ENCODE results near the gene MYRIP. TPM values are rescaled to one million over a fixed set of nuclear protein-coding genes. Genes with fewer than 3 reads are reported as not detected.

The MYRIP gene
- total RNA-seq, 1 experiment from 2014 or later, result 0.59 TPM

DNA sequence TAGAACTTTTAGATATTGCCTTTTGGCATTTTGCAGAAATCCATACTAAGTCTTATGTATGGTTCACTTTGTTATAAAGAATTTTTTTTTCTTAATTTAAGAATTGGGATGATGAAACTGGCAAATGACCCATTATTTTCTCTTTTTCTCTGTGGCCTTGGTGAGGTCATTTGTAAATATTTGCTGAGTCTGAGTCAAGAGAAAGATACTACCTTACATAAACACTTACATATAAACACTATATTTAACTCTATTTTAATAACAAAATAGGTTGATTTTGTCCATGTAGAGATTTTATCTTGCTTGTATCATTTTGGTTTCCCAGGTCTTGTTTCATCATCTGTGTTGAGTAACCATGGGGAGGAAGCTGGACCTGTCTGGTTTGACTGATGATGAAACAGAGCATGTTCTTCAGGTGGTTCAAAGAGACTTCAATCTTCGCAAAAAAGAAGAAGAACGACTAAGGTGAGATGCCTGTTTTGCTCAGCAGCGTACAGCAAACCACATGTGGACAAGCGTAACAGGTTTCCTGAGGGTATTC is 91.1 kb downstream of the MYRIP start:
- POLR2A ChIA-PET, result no interaction called here
- no peak overlapping the region for H3K4me3 ChIP-seq (ENCODE audit: low read depth, low read length)
- H3K9me3 ChIP-seq, result no peaks in the 10 kb centered on the region
- no peaks in the 10 kb centered on the region for H3K36me3 ChIP-seq (ENCODE audit: control insufficient read depth, insufficient read depth, low read length)
- Mint-ChIP-seq H3K36me3 (ENCODE audit: insufficient read depth, unreplicated experiment) (no peaks in the 10 kb centered on the region), H3K27ac (ENCODE audit: unreplicated experiment) (no peak overlapping the region), H3K4me1 (ENCODE audit: low read depth, unreplicated experiment) (no peaks in the 10 kb centered on the region), H3K4me3 (ENCODE audit: unreplicated experiment) (no peak overlapping the region), H3K9me3 (ENCODE audit: unreplicated experiment) (no peaks in the 10 kb centered on the region), H3K27me3 (ENCODE audit: insufficient read depth, unreplicated experiment) (no peaks in the 10 kb centered on the region)
- H3K27me3 ChIP-seq (replicated peaks; ENCODE audit: control insufficient read depth, insufficient read depth, low read length), result no peaks in the 10 kb centered on the region
- no peak for DNase-seq
- CTCF ChIA-PET, result no interaction called here
- TF ChIP-seq, protein P1, sequence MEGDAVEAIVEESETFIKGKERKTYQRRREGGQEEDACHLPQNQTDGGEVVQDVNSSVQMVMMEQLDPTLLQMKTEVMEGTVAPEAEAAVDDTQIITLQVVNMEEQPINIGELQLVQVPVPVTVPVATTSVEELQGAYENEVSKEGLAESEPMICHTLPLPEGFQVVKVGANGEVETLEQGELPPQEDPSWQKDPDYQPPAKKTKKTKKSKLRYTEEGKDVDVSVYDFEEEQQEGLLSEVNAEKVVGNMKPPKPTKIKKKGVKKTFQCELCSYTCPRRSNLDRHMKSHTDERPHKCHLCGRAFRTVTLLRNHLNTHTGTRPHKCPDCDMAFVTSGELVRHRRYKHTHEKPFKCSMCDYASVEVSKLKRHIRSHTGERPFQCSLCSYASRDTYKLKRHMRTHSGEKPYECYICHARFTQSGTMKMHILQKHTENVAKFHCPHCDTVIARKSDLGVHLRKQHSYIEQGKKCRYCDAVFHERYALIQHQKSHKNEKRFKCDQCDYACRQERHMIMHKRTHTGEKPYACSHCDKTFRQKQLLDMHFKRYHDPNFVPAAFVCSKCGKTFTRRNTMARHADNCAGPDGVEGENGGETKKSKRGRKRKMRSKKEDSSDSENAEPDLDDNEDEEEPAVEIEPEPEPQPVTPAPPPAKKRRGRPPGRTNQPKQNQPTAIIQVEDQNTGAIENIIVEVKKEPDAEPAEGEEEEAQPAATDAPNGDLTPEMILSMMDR (IDR thresholded peaks at IDR 0.05; ENCODE audit: insufficient read depth in 1 of 2, low read depth in 1 of 2, low read length in 1 of 2, severe bottlenecking in 1 of 2, unreplicated experiment in 1 of 2), result no peak
- no TSS peak for BruUV-seq (replicated peaks)
- H3K4me1 ChIP-seq, result no peaks in the 10 kb centered on the region
- intact Hi-C loops (cut with micrococcal nuclease; ENCODE audit: unreplicated experiment), result loop anchor here (10.0 kb wide), 1 partner anchor 64 kb away; no protein-coding TSS in a partner anchor

GRCh38 chr3:39903253-39903652 is 93.8 kb downstream of the MYRIP start:
- Mint-ChIP-seq H3K4me3 (ENCODE audit: unreplicated experiment) (no peak overlapping the region), H3K9me3 (ENCODE audit: unreplicated experiment) (no peaks in the 10 kb centered on the region), H3K27ac (ENCODE audit: unreplicated experiment) (no peak overlapping the region), H3K4me1 (ENCODE audit: low read depth, unreplicated experiment) (no peaks in the 10 kb centered on the region), H3K27me3 (ENCODE audit: insufficient read depth, unreplicated experiment) (no peaks in the 10 kb centered on the region), H3K36me3 (ENCODE audit: insufficient read depth, unreplicated experiment) (no peaks in the 10 kb centered on the region)
- no TSS peak for BruUV-seq (replicated peaks)
- no peaks in the 10 kb centered on the region for H3K9me3 ChIP-seq
- no peak for DNase-seq
- H3K4me3 ChIP-seq (ENCODE audit: low read depth, low read length), result no peak overlapping the region
- H3K27me3 ChIP-seq (replicated peaks; ENCODE audit: control insufficient read depth, insufficient read depth, low read length), result no peaks in the 10 kb centered on the region
- intact Hi-C loops (cut with micrococcal nuclease; ENCODE audit: unreplicated experiment), result loop anchor here (10.0 kb wide), 1 partner anchor 62 kb away; no protein-coding TSS in a partner anchor
- ChIA-PET POLR2A (no interaction called here), CTCF (no interaction called here)
- no peaks in the 10 kb centered on the region for H3K36me3 ChIP-seq (ENCODE audit: control insufficient read depth, insufficient read depth, low read length)
- TF ChIP-seq, protein P1 (IDR thresholded peaks at IDR 0.05; ENCODE audit: insufficient read depth in 1 of 2, low read depth in 1 of 2, low read length in 1 of 2, severe bottlenecking in 1 of 2, unreplicated experiment in 1 of 2), result no peak
- no peaks in the 10 kb centered on the region for H3K4me1 ChIP-seq

- POLR2A ChIA-PET, result no interaction called here
- TF ChIP-seq, protein P1 (IDR thresholded peaks at IDR 0.05; ENCODE audit: insufficient read depth in 1 of 2, low read depth in 1 of 2, low read length in 1 of 2, severe bottlenecking in 1 of 2, unreplicated experiment in 1 of 2), result no peak
- no peaks in the 10 kb centered on the region for H3K9me3 Mint-ChIP-seq (ENCODE audit: unreplicated experiment)
- CTCF ChIA-PET, result no interaction called here
- no TSS peak for BruUV-seq (replicated peaks)
- no peak overlapping the region for H3K4me3 ChIP-seq (ENCODE audit: low read depth, low read length)
- no peak overlapping the region for H3K4me3 Mint-ChIP-seq (ENCODE audit: unreplicated experiment)
- peaks cover 5% of the 10 kb centered on the region for H3K4me1 ChIP-seq
- no peaks in the 10 kb centered on the region for H3K36me3 ChIP-seq (ENCODE audit: control insufficient read depth, insufficient read depth, low read length)
- H3K27me3 Mint-ChIP-seq (ENCODE audit: insufficient read depth, unreplicated experiment), result no peaks in the 10 kb centered on the region
- peaks cover 9% of the 10 kb centered on the region for H3K36me3 Mint-ChIP-seq (ENCODE audit: insufficient read depth, unreplicated experiment)
- intact Hi-C loops (cut with micrococcal nuclease; ENCODE audit: unreplicated experiment), result loop anchor here (10.0 kb wide), 1 partner anchor 59 kb away; no protein-coding TSS in a partner anchor
- DNase-seq, result no peak
- no peak overlapping the region for H3K27ac Mint-ChIP-seq (ENCODE audit: unreplicated experiment)
- H3K4me1 Mint-ChIP-seq (ENCODE audit: low read depth, unreplicated experiment), result peaks cover 12% of the 10 kb centered on the region
- H3K9me3 ChIP-seq, result no peaks in the 10 kb centered on the region
- H3K27me3 ChIP-seq (replicated peaks; ENCODE audit: control insufficient read depth, insufficient read depth, low read length), result no peaks in the 10 kb centered on the region
These were observed 96.4 kb downstream of the MYRIP start for GRCh38 chr3:39905788-39906187.
